ENCODE measurements around the gene LIPC.

Gene LIPC

GRCh38 chr15:58407236-58407775, 24.5 kb upstream of the LIPC start:
- no peak for DNase-seq

- no peak for DNase-seq
Measured at GRCh38 chr15:58407778-58408177, 24.0 kb upstream of the LIPC start.

- no peak for DNase-seq
Measured at GRCh38 chr15:58409861-58410260, 21.9 kb upstream of the LIPC start.

GRCh38 chr15:58410353-58410752, 21.4 kb upstream of the LIPC start:
- no peak for DNase-seq

GRCh38 chr15:58413253-58413652, 18.5 kb upstream of the LIPC start:
- no peak for DNase-seq

GRCh38 chr15:58415636-58416035, 16.2 kb upstream of the LIPC start:
- no peak for DNase-seq

- no peak for DNase-seq
Measured at GRCh38 chr15:58416963-58417362, 14.8 kb upstream of the LIPC start.

GRCh38 chr15:58418135-58418534, 13.7 kb upstream of the LIPC start:
- DNase-seq: no peak

GRCh38 chr15:58419803-58420524, 11.8 kb upstream of the LIPC start:
- no peak for DNase-seq

- no peak for DNase-seq
Measured at GRCh38 chr15:58420579-58421043, 11.2 kb upstream of the LIPC start.

- DNase-seq: no peak
Measured at GRCh38 chr15:58423205-58423604, 8.6 kb upstream of the LIPC start.

GRCh38 chr15:58423831-58424608, 7.8 kb upstream of the LIPC start:
- no peak for DNase-seq

- DNase-seq: no peak
Measured at GRCh38 chr15:58424722-58425121, 7.1 kb upstream of the LIPC start.

- DNase-seq: no peak
Measured at GRCh38 chr15:58425185-58425584, 6.6 kb upstream of the LIPC start.

- DNase-seq: no peak
Measured at GRCh38 chr15:58425834-58426233, 6.0 kb upstream of the LIPC start.

- no peak for DNase-seq
Measured at GRCh38 chr15:58426501-58426900, 5.3 kb upstream of the LIPC start.

GRCh38 chr15:58427987-58428386, 3.8 kb upstream of the LIPC start:
- no peak for DNase-seq

- DNase-seq: no peak
Measured at GRCh38 chr15:58430224-58430787, 1.5 kb upstream of the LIPC start.

- peak; percentile 52 for DNase-seq
Measured at GRCh38 chr15:58432401-58432800, 610 bp downstream of the LIPC start.

GRCh38 chr15:58433597-58434333, 2.0 kb downstream of the LIPC start:
- DNase-seq: no peak

GRCh38 chr15:58434334-58434875, 2.6 kb downstream of the LIPC start:
- DNase-seq: no peak

- no peak for DNase-seq
Measured at GRCh38 chr15:58436552-58436951, 4.8 kb downstream of the LIPC start.
